Ascending aorta (tissue), 2 donors: Measurements from ENCODE around the gene DNAJC7. TPM values are rescaled to one million over a fixed set of nuclear protein-coding genes. Genes with fewer than 3 reads are reported as not detected.

Experiments used
- DNase-seq, 2 donors: peaks; one replicate each; pipeline ENCODE4 v3.0.0-alpha.2; 2019; ENCODE audit warnings: low spot score in 2 of 2
- H3K27ac ChIP-seq, 2 donors: fragments of 200-600 bp; sonication (generic); one replicate each; pipeline ENCODE4 v1.5.1; 2016 to 2017; ENCODE audit warnings: mild to moderate bottlenecking in 1 of 2
- H3K27me3 ChIP-seq: fragments of 200-600 bp; sonication (generic); one replicate; pipeline ENCODE4 v1.5.1; 2017
- H3K36me3 ChIP-seq, 2 donors: fragments of 200-600 bp; sonication (generic); one replicate each; pipeline ENCODE4 v1.5.1; 2016
- H3K4me1 ChIP-seq, 2 donors: fragments of 200-600 bp; sonication (generic); one replicate each; pipeline ENCODE4 v1.5.1; 2016 to 2017; ENCODE audit warnings: mild to moderate bottlenecking in 1 of 2
- H3K4me3 ChIP-seq, 2 donors: fragments of 200-600 bp; sonication (generic); one replicate each; pipeline ENCODE4 v1.5.1; 2016 to 2017; ENCODE audit warnings: mild to moderate bottlenecking in 1 of 2
- H3K9me3 ChIP-seq, 2 donors: fragments of 200-600 bp; sonication (generic); one replicate each; pipeline ENCODE4 v1.5.1; 2016
- CTCF ChIP-seq, 3 experiments: fragments of 200-600 bp in 2 of 3; fragments of 450-650 bp in 1 of 3; sonication (generic) in 2 of 3; IDR thresholded peaks; one replicate each; pipeline ENCODE4 v1.5.1; 2016 to 2019; ENCODE audit warnings: antibody characterized with exemption in 3 of 3, mild to moderate bottlenecking in 1 of 3, moderate library complexity in 1 of 3
- intact Hi-C: fragments of 100-400 bp; cut with DNase I; formaldehyde crosslinking; loops from one replicate; pipeline ENCODE4 v1.15.1; 2023
- total RNA-seq: library from RNA; depleted of rRNA; stranded (reverse); fragments of >200 nt; gene quantifications from one replicate; pipeline ENCODE4 v1.1.0, GENCODE V29; 2016

The DNAJC7 gene
- total RNA-seq, 1 donor from 2014 or later: 79.7 TPM

DNA sequence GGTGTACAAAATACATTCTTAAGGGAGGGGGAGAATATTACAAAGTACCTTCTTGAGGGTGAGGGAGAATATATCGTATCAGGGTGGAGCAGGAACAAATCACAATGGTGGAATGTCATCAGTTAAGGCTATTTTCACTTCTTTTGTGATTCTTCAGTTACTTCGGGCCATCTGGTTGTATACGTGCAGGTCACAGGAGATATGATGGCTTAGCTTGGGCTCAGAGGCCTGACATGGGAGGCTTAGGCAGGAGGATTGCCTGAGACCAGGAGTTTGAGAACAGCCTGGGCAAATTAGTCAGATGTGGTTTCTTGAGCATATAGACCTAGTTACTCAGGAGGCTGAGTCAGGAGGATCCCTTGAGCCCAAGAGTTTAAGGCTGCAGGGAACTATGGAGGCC is 73.7 kb downstream of the DNAJC7 start:
- no peaks in the 10 kb centered on the region for H3K9me3 ChIP-seq
- intact Hi-C loops: no loop called here
- no peaks in the 10 kb centered on the region for H3K4me1 ChIP-seq
- no peaks in the 10 kb centered on the region for H3K36me3 ChIP-seq
- DNase-seq: no peak
- H3K4me3 ChIP-seq: no peak overlapping the region
- H3K27ac ChIP-seq: no peak overlapping the region
- TF ChIP-seq CTCF (IDR thresholded peaks at IDR 0.05): no peak
- no peaks in the 10 kb centered on the region for H3K27me3 ChIP-seq

DNA sequence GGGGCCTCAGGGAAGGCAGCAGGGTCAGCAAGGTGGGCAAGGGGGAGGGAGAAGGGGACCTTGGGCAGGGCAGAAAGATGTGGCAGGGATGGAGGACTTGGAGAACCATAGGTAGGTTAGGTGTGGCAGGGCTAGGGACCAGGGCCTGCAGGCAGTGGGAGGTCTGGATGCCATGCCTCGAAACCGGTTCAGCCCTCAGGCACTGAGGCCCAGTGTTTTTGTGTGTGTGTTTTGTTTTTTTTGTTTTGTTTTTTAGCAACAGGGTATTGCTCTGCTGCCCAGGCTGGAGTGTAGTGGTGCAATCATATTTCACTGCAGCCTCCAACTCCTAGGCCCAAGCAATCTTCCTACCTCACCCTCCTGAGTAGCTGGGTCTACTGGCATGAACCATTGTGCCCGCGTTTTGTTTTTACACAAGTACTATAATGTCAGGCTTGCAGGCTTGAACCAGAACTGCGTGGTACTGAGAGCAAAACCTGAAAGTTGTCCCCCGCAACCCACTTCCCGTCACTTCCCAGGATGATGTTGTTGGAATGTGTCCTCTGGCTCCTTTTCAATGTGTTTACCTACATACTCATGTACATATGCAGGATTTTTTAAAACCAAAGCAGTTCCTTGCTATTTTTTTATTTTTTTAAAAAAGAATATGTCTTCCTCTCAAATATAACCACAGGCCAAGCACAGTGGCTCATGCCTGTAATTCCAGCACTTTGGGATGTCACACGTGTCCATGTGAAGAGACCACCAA is 74.4 kb downstream of the DNAJC7 start:
- Histone ChIP-seq H3K36me3 (no peaks in the 10 kb centered on the region), H3K9me3 (no peaks in the 10 kb centered on the region), H3K4me1 (no peaks in the 10 kb centered on the region), H3K27ac (no peak overlapping the region), H3K4me3 (no peak overlapping the region), H3K27me3 (no peaks in the 10 kb centered on the region)
- intact Hi-C loops: no loop called here
- DNase-seq: no peak
- no peak for TF ChIP-seq CTCF (IDR thresholded peaks at IDR 0.05)

DNA sequence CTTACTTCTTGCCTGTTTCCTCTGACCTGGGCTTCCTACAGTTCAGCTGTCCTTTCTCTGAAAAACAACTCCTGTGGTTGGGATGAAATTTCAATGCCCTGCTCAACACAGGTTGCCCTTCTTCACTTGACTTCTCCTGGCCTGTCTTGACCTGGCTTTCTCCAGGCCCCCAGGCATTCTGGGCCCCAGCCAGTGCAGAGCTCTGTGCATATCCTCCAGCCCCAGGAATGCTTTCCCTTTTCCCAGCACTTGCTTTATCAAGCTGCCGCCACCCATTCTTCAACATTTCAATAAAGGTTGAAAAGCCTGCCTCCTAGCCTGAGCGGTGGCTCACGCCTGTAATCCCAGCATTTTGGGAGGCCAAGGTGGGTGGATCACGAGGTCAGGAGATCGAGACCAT is 76.1 kb downstream of the DNAJC7 start:
- H3K36me3 ChIP-seq: no peaks in the 10 kb centered on the region
- H3K9me3 ChIP-seq: no peaks in the 10 kb centered on the region
- intact Hi-C loops: no loop called here
- no peak for TF ChIP-seq CTCF (IDR thresholded peaks at IDR 0.05)
- H3K27ac ChIP-seq: no peak overlapping the region
- H3K4me1 ChIP-seq: no peaks in the 10 kb centered on the region
- no peaks in the 10 kb centered on the region for H3K27me3 ChIP-seq
- no peak for DNase-seq
- no peak overlapping the region for H3K4me3 ChIP-seq

- Histone ChIP-seq H3K36me3 (no peaks in the 10 kb centered on the region), H3K4me1 (no peaks in the 10 kb centered on the region), H3K4me3 (no peak overlapping the region), H3K27me3 (no peaks in the 10 kb centered on the region), H3K9me3 (no peaks in the 10 kb centered on the region), H3K27ac (no peak overlapping the region)
- no peak for TF ChIP-seq CTCF (IDR thresholded peaks at IDR 0.05)
- intact Hi-C loops: no loop called here
- DNase-seq: no peak
These were observed 77.5 kb downstream of the DNAJC7 start for GRCh38 chr17:41939693-41940090.

- no peak overlapping the region for H3K4me3 ChIP-seq
- no peaks in the 10 kb centered on the region for H3K36me3 ChIP-seq
- TF ChIP-seq CTCF (IDR thresholded peaks at IDR 0.05): no peak
- H3K27ac ChIP-seq: no peak overlapping the region
- DNase-seq: no peak
- no peaks in the 10 kb centered on the region for H3K4me1 ChIP-seq
- intact Hi-C loops: no loop called here
- no peaks in the 10 kb centered on the region for H3K9me3 ChIP-seq
- H3K27me3 ChIP-seq: no peaks in the 10 kb centered on the region
These were observed 78.1 kb downstream of the DNAJC7 start for GRCh38 chr17:41939044-41939692.
